ENCODE data around the gene TMEM201.

Gene TMEM201

DNA sequence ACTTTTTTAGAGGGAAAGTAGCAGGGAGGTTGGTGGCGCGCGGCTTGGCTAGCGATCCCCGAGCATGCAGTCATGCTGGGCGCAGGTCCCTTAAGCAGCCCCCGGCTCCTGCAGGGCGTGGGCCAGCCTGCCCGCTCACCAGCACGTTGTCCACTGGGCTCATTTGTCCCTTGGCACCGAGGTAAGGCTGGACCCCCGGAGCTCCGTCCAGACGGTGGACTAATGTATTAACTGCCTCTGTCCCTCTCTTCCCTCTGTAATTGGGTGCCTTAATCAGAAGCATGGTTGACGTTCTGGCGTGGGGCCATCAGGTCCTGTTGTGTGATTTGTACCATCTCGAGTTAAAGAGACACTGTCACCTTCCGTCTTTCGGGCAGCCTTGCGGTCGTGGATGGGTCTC is 17.7 kb downstream of the TMEM201 start:
- TF ChIP-seq, protein P1, sequence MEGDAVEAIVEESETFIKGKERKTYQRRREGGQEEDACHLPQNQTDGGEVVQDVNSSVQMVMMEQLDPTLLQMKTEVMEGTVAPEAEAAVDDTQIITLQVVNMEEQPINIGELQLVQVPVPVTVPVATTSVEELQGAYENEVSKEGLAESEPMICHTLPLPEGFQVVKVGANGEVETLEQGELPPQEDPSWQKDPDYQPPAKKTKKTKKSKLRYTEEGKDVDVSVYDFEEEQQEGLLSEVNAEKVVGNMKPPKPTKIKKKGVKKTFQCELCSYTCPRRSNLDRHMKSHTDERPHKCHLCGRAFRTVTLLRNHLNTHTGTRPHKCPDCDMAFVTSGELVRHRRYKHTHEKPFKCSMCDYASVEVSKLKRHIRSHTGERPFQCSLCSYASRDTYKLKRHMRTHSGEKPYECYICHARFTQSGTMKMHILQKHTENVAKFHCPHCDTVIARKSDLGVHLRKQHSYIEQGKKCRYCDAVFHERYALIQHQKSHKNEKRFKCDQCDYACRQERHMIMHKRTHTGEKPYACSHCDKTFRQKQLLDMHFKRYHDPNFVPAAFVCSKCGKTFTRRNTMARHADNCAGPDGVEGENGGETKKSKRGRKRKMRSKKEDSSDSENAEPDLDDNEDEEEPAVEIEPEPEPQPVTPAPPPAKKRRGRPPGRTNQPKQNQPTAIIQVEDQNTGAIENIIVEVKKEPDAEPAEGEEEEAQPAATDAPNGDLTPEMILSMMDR (IDR thresholded peaks at IDR 0.05; ENCODE audit: borderline replicate concordance, insufficient read depth, low read depth, low read length) = no peak
- H3K4me3 ChIP-seq (ENCODE audit: low read depth, low read length) = no peak overlapping the region

DNA sequence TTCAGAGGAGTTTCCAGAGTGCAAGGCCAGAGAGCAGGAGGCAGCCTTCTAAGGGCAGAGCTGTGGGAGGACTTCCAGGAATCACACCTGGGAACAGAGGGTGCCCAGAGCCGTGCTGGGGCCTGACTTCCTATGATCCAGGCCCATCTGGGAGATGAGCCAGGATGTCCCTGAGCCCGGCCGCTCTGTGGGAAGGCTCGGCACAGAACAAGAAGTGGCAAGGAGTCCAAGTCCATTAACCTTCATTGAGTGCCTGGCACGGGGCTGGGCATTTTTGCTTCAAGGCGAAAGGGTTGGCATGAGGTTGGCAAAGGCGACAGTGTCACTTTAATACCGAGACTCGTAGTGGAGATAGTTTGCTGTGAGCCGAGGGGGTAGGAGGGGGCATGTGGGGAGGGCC is 18.2 kb downstream of the TMEM201 start:
- TF ChIP-seq, protein P1 (IDR thresholded peaks at IDR 0.05; ENCODE audit: borderline replicate concordance, insufficient read depth, low read depth, low read length) = no peak
- H3K4me3 ChIP-seq (ENCODE audit: low read depth, low read length) = no peak overlapping the region

DNA sequence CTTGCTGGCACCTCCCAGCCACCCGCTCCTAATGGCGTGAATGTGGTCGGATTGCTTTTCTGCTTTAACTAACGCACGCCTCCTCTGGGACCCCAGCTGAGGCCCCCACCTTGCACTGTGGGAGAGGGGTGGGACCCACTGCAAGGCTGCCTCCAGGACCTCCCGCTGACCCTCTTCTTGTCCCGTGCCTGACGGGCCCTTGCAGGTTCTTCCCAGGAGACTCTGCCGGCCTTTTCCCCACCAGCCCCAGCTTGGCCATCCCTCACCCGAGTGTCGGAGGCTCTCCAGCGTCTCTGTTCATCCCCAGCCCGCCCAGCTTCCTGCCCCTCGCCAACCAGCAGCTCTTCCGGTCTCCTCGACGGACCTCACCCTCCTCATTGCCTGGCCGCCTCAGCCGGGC is 18.6 kb downstream of the TMEM201 start:
- TF ChIP-seq, protein P1 (IDR thresholded peaks at IDR 0.05; ENCODE audit: borderline replicate concordance, insufficient read depth, low read depth, low read length) = no peak
- no peak overlapping the region for H3K4me3 ChIP-seq (ENCODE audit: low read depth, low read length)

DNA sequence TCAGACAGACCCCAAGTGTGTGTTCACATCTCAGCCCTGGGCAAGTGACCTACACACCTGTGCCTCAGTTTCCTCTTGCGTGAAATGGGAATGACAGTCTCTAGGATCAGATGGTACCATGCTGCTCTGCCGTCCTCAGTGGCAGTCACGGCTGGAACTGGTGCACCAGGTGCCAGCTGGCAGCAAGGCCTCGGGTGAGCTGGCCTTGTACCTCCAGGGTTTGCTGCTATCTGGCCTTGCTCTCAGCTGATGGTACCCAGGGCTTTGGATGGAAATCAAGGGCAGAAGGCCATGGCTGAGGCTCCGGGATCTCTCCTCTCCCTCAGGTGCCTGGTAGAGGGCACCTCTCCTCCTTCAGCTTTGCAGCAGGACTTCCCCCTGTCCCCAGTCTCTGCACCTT is 21.3 kb downstream of the TMEM201 start:
- H3K4me3 ChIP-seq (ENCODE audit: low read depth, low read length) = no peak overlapping the region
- TF ChIP-seq, protein P1 (IDR thresholded peaks at IDR 0.05; ENCODE audit: borderline replicate concordance, insufficient read depth, low read depth, low read length) = no peak

DNA sequence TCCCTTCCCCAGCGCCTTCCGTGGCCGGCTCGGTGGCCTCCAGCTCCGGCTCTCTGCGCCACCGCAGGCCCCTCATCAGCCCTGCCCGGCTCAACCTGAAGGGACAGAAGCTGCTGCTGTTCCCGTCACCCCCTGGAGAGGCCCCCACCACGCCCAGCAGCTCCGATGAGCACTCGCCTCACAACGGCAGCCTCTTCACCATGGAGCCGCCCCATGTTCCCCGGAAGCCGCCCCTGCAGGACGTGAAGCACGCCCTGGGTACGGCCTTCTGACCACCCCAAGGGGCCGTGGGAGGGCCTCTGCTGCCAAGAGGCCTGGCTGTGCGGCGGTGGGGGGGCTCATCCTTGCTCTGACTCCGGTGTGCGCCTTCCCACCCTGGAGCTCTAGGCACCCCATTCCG is 21.8 kb downstream of the TMEM201 start:
- H3K4me3 ChIP-seq (ENCODE audit: low read depth, low read length) = no peak overlapping the region
- TF ChIP-seq, protein P1 (IDR thresholded peaks at IDR 0.05; ENCODE audit: borderline replicate concordance, insufficient read depth, low read depth, low read length) = no peak

DNA sequence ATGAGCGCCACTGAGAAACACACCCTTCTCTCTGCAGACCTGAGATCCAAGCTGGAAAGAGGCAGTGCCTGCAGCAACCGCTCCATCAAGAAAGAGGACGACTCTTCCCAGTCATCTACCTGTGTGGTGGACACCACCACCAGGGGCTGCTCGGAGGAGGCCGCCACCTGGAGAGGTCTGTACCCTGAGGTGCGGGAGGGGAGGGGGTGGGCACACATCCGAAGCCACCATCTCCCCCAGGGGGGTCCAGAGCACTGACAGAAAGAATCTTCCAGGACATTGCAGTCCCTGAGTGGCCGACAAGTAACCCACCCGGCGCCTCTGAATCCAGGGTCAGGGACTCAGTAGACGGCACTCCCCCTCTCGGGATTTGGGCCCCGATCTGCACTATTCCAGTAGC is 23.0 kb downstream of the TMEM201 start:
- H3K4me3 ChIP-seq (ENCODE audit: low read depth, low read length) = no peak overlapping the region
- TF ChIP-seq, protein P1 (IDR thresholded peaks at IDR 0.05; ENCODE audit: borderline replicate concordance, insufficient read depth, low read depth, low read length) = no peak

DNA sequence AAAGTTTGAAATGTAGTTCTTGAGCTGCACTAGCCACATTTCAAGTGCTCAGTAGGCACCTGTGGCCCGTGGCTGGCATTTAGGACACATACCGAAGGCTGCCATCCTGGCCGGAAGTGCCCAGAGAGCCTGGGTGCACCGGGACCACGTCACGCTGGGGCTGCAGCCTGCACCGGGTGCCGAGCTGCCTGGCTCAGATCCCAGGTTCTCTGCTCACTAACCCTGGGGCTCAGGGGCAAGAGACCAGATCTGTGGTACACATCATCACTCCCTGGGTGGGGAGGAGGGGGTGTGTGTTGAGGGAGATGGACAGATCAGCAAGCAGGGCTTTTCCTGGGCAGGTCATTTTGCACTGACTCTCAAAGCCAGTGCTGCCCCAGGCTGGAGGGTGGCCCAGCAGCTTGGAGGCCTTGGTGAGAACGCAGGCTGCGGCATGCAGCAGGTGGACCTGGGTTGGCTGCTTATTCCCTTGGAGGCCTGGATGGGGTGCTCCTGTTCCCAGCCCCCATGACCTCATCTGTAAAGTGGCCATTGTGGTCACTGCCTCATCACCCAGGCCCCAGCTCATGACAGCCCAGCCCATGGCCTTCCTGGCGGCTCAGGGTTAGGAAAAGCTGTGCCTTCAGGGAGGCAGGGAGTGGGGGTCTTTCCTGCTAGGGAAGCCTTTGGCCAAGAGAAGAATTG is 23.6 kb downstream of the TMEM201 start:
- no peak overlapping the region for H3K4me3 ChIP-seq (ENCODE audit: low read depth, low read length)
- TF ChIP-seq, protein P1 (IDR thresholded peaks at IDR 0.05; ENCODE audit: borderline replicate concordance, insufficient read depth, low read depth, low read length) = no peak

All from GM12875 (cell line).